Stimulated activated CD4-positive, alpha-beta T cell treated with anti-CD3 and anti-CD28 coated beads, TNF-alpha, amount 100 ng/mL, for 24 hours (primary cell): ENCODE measurements around the gene SLX4IP.
"Not testable (repeated sequence)": the region's sequence is repeated elsewhere in the genome, so short reads cannot be mapped to it uniquely, and the experiment has no call there.

Experiments used
- DNase-seq, 3 experiments: peaks; one replicate each; pipeline ENCODE4 v3.0.0-alpha.2; 2020; ENCODE audit warnings: low read depth in 3 of 3

SLX4IP gene

GRCh38 chr20:10603971-10604864, 169.1 kb downstream of the SLX4IP start:
- no peak for DNase-seq

DNA sequence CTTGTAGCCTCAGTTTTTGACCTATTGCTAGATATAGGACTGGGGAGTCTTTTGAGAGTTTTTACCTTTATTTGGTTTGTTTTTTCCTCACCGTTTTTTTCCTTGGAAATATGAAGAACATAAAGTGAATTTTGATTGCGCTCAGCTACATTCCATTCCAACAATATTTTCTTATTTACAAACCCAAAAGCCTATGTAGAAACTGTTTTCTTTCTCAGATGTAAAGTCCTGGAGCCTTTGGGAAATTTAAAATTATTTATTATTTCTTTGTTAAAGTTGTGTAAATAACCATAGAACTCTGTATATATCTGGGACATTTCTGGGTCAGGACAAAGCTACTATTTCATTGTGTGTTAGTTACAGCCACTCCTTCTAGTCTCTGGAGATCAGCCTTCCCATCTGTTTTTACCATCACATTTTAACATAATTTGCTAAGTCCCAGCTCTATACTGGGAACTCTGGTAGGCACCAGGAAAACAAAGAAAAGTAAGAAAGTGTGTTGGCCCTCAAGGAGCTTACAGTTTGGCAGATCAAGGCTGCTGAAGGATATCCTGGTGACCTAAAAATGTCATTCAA, 169.8 kb downstream of the SLX4IP start:
- DNase-seq = no peak

GRCh38 chr20:10605547-10606195, 170.6 kb downstream of the SLX4IP start:
- DNase-seq = no peak

GRCh38 chr20:10609276-10609675, 174.2 kb downstream of the SLX4IP start:
- DNase-seq = no peak

DNA sequence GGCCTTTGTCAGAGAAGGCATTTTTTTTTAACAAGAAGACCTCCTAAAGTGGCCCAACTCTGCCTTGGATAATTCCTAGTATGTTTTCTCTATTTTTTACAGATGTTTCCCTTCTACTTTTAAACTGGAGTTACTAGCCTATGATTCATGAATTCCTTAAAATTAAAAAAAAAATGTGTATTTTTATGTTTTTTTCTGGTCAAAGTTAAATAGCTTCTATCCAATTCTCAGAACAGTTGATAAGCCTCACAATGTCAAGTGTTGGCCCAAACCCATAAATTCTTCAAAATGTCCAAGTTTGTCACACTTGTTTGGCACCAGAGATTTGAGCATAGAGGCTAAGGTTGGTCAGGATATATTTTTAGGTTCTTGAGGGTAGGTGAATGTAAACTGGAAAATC, 174.7 kb downstream of the SLX4IP start:
- no peak for DNase-seq

- DNase-seq = no peak
These were observed 175.1 kb downstream of the SLX4IP start for GRCh38 chr20:10610251-10610650.

GRCh38 chr20:10611357-10611756, 176.3 kb downstream of the SLX4IP start:
- no peak for DNase-seq

- DNase-seq = not testable (repeated sequence)
These were observed 178.3 kb downstream of the SLX4IP start for GRCh38 chr20:10613426-10613825.

DNA sequence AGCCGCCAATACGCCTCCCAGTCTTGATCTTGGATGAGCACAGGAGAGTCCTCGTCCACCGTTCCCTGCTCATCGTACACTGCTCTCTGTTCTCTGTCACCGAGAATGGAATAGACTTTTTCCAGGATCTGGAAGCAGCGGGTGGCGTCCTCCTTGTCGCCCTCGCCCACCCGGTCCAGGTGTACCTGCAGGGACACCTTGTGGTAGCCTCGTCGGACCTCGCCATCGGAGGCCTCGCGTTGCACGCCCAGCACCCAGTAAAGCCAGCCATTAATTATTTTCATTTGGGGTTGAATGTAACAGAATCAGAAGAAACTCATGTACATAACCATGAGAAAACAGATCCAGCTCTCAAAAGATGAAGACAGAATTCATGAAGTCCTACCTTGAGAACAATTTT, 178.8 kb downstream of the SLX4IP start:
- DNase-seq = no peak

- DNase-seq = no peak
These were observed 181.1 kb downstream of the SLX4IP start for GRCh38 chr20:10616212-10616611.

GRCh38 chr20:10617549-10618133, 182.5 kb downstream of the SLX4IP start:
- not testable (repeated sequence) for DNase-seq

GRCh38 chr20:10618611-10619245, 183.6 kb downstream of the SLX4IP start:
- DNase-seq = no peak

GRCh38 chr20:10619427-10619826, 184.3 kb downstream of the SLX4IP start:
- DNase-seq = no peak

- no peak for DNase-seq
These were observed 186.0 kb downstream of the SLX4IP start for GRCh38 chr20:10621149-10621548.

GRCh38 chr20:10622657-10623418, 187.7 kb downstream of the SLX4IP start:
- DNase-seq = no peak

GRCh38 chr20:10625641-10626040, 190.5 kb downstream of the SLX4IP start:
- DNase-seq = no peak

GRCh38 chr20:10626896-10627295, 191.8 kb downstream of the SLX4IP start:
- DNase-seq = no peak

DNA sequence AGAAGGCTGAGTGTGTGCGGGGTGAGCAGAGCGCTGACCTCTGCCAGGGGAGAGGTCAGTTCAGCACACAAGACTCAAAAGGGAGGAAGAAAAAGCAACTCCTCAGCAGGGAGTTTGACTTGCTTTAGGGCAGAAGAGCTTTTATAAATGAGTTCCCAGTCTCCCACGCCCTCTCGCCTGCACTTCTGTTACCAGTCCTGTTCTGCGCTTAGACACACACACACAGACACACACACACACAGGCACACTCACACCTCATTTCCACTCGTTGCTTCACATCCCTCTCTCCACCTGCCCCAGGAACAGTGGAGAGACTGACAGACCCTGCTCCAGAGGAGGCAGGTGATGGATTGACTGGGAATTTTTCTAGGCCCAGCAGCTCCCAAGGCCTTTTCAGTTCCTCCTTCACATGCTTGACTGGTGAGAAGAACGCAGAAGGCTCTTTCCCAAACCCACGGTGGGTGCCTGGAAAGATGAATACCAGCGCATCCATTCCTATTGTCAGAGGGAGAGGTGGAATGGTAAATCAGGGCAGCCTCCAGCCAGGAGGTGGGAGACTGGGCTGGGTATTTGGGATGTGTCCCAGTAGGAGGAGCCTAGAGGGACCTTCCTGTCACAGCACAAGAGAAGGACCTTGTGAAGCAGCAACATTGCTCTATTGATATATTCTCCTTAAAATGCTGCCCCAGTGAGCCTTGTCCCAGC, 195.0 kb downstream of the SLX4IP start:
- DNase-seq = no peak

DNA sequence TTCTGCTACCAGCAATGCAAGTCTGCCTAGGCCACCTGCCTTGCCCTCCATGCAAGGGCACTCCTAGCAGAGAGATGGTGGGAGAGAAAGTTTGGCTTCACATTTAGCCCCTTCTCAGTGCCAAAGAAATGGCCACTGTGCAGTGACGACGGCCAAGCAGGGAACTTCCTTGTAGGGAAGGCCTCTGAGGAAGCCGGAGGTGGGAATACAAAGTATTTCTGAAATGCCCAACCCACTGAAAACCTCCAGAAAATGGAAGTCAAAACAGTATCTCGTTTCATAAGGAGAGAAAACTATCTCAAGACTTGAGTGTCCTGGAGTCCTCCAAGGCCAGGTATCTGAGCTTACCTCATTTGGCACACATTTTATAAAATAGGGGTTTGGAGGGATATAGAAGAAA, 196.0 kb downstream of the SLX4IP start:
- DNase-seq = no peak

DNA sequence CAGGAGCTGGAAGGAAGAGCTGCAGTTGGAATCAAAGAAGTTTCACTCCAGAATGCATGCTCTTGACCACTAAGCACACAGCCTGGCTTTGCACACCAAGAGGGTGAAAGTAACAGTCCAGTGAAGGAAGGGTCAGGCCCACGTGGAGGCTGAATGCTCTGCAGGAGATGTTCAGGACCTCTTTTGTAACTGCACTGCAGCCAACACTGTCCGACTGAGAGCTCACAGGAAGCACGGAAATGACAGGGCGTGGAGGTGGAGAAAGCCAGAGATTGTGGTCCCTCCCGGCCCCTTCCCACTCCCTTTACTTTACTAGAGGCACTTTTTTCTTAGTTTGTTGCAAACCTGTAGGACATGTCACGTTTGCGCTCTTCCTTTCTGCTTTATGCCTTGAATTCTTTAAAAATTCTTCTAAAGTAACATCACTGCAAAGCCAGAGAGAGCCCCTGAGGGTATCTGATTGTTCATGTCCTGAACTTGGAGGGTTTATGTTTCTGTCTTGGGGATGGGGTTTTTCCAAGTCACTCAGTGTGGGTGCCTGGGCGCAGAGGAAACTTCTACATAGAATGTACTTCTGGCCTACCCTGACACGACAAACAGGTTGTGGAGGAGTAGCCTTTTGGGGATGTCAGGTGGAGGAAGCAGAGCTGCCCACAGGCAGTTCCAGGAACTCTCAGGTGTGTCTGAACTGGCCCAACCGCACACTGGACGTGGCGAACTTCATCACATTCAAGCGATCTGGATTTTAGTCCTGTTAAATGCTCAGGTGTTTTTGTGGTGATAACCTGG, 197.8 kb downstream of the SLX4IP start:
- DNase-seq = no peak
